HL-60 (cell line): ENCODE measurements around the gene LDAH.

Experiments
- DNase-seq, 2 experiments: peaks; one replicate each; pipeline ENCODE4 v3.0.0-alpha.2; 2010 to 2020; ENCODE audit warnings: low read depth in 1 of 2, low spot score in 1 of 2
- H3K27ac ChIP-seq: fragments of 250-450 bp; sonication (Bioruptor Pico); replicated peaks from 2 replicates; pipeline ENCODE4 v1.5.1; 2020; ENCODE audit warnings: mild to moderate bottlenecking, moderate library complexity
- H3K27me3 ChIP-seq: fragments of 250-450 bp; sonication (Bioruptor Pico); 2 replicates; pipeline ENCODE4 v1.5.1; 2021; ENCODE audit warnings: mild to moderate bottlenecking, moderate library complexity; ENCODE audit not compliant: insufficient read depth, poor library complexity, severe bottlenecking
- H3K4me3 ChIP-seq: replicated peaks from 2 replicates; pipeline ENCODE4 v1.5.1; 2011; ENCODE audit warnings: mild to moderate bottlenecking, control low read depth, low read length; ENCODE audit not compliant: insufficient read depth
- CTCF ChIP-seq: IDR thresholded peaks from one replicate; pipeline ENCODE4 v1.5.1; 2011; ENCODE audit warnings: low read length, control low read depth, inconsistent platforms; ENCODE audit not compliant: insufficient read depth
- GABPA ChIP-seq: IDR thresholded peaks from 2 replicates; pipeline ENCODE4 v1.6.1; 2012; ENCODE audit warnings: low read depth
- POLR2AphosphoS5 ChIP-seq: IDR thresholded peaks from 2 replicates; pipeline ENCODE4 v1.6.1; 2012; ENCODE audit warnings: low read depth
- REST ChIP-seq: IDR thresholded peaks from 2 replicates; pipeline ENCODE4 v1.6.1; 2012; ENCODE audit warnings: low read depth; ENCODE audit not compliant: insufficient replicate concordance
- SPI1 ChIP-seq: IDR thresholded peaks from 2 replicates; pipeline ENCODE4 v1.6.1; 2012; ENCODE audit warnings: low read depth, mild to moderate bottlenecking, borderline replicate concordance

LDAH gene

GRCh38 chr2:20672201-20672951 lies 150.5 kb downstream of the LDAH start:
- no peak overlapping the region for H3K4me3 ChIP-seq
- peaks cover 14% of the 10 kb centered on the region for H3K27me3 ChIP-seq
- TF ChIP-seq GABPA (no peak), REST (no peak), SPI1 (no peak), CTCF (no peak), POLR2AphosphoS5 (no peak)
- DNase-seq, result no peak
- no peak overlapping the region for H3K27ac ChIP-seq

GRCh38 chr2:20671736-20672080 lies 151.2 kb downstream of the LDAH start:
- TF ChIP-seq REST (no peak), SPI1 (no peak), CTCF (no peak), POLR2AphosphoS5 (no peak), GABPA (no peak)
- peaks cover 16% of the 10 kb centered on the region for H3K27me3 ChIP-seq
- H3K27ac ChIP-seq, result no peak overlapping the region
- no peak overlapping the region for H3K4me3 ChIP-seq
- DNase-seq, result no peak

- Histone ChIP-seq H3K4me3 (no peak overlapping the region), H3K27ac (no peak overlapping the region), H3K27me3 (peaks cover 21% of the 10 kb centered on the region)
- no peak for TF ChIP-seq REST
- TF ChIP-seq GABPA, result no peak
- TF ChIP-seq SPI1, result no peak
- no peak for TF ChIP-seq CTCF
- TF ChIP-seq POLR2AphosphoS5, result no peak
- DNase-seq, result no peak
Measured at GRCh38 chr2:20671036-20671735, 151.7 kb downstream of the LDAH start.
